ENCODE results near the gene LZIC. TPM values are rescaled to one million over a fixed set of nuclear protein-coding genes. Genes with fewer than 3 reads are reported as not detected.

The LZIC gene
- total and polyA plus RNA-seq, 2 donors (not counting 1 experiment from before 2014, with no cell fraction given) = 26.9 to 33.5 TPM

GRCh38 chr1:9927259-9927658, 15.9 kb downstream of the LZIC start:
- DNase-seq (ENCODE audit: low read depth in 2 of 2) = no peak
- no peak overlapping the region for H3K9ac ChIP-seq (ENCODE audit: insufficient read depth, low read length)
- no peaks in the 10 kb centered on the region for H4K20me1 ChIP-seq (ENCODE audit: control insufficient read depth, extremely low read depth, insufficient read depth, low read length)
- no peaks in the 10 kb centered on the region for H3K4me1 ChIP-seq (ENCODE audit: control insufficient read depth, extremely low read depth, insufficient read depth, low read length)
- H3K27ac ChIP-seq (ENCODE audit: insufficient read depth, low read length) = no peak overlapping the region
- H3K27me3 ChIP-seq (ENCODE audit: control insufficient read depth, insufficient read depth, low read length) = no peaks in the 10 kb centered on the region
- no peaks in the 10 kb centered on the region for H3K9me3 ChIP-seq (ENCODE audit: control insufficient read depth, insufficient read depth, low read depth, low read length)
- H3K4me3 ChIP-seq (replicated peaks in 1 of 4; ENCODE audit: control extremely low read depth in 1 of 4, insufficient read depth in 1 of 4, low read depth in 3 of 4, low read length in 4 of 4) = no peak overlapping the region
- H3K79me2 ChIP-seq (ENCODE audit: control insufficient read depth, insufficient read depth, low read length) = no peaks in the 10 kb centered on the region
- no peak overlapping the region for H2AFZ ChIP-seq (ENCODE audit: low read length)
- TF ChIP-seq EZH2 (IDR thresholded peaks at IDR 0.05; ENCODE audit: low read length, missing control alignments) = no peak
- TF ChIP-seq, protein P1, sequence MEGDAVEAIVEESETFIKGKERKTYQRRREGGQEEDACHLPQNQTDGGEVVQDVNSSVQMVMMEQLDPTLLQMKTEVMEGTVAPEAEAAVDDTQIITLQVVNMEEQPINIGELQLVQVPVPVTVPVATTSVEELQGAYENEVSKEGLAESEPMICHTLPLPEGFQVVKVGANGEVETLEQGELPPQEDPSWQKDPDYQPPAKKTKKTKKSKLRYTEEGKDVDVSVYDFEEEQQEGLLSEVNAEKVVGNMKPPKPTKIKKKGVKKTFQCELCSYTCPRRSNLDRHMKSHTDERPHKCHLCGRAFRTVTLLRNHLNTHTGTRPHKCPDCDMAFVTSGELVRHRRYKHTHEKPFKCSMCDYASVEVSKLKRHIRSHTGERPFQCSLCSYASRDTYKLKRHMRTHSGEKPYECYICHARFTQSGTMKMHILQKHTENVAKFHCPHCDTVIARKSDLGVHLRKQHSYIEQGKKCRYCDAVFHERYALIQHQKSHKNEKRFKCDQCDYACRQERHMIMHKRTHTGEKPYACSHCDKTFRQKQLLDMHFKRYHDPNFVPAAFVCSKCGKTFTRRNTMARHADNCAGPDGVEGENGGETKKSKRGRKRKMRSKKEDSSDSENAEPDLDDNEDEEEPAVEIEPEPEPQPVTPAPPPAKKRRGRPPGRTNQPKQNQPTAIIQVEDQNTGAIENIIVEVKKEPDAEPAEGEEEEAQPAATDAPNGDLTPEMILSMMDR (conservative IDR thresholded peaks at IDR 0.05 in 1 of 2, IDR thresholded peaks at IDR 0.05 in 1 of 2; ENCODE audit: low read depth in 1 of 2, low read length in 2 of 2) = no peak
- no peaks in the 10 kb centered on the region for H3K36me3 ChIP-seq (ENCODE audit: control insufficient read depth, insufficient read depth, low read length)
- no peak overlapping the region for H3K4me2 ChIP-seq (ENCODE audit: extremely low read depth, insufficient read depth, low read length)

DNA sequence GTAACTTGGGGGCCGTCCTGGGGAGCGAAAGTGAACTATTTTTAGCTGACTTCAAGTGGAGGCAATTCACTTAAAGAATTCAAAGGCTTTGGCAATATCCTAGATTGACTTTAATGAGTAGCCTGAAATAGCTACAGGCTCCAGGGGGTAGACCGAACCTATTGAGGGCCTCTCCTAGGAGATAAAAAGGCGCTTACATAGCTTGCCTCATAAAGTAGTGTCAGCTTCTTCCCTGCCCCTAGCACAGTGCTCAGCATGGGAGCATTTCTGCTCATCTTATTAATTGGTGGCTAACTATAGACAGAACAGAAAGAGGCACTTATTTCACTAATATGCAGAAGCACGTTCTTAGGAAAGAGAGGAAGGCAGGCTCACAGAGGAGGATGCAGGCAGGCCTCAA, 20.8 kb downstream of the LZIC start:
- Histone ChIP-seq H3K9me3 (ENCODE audit: control insufficient read depth, insufficient read depth, low read depth, low read length) (no peaks in the 10 kb centered on the region), H3K9ac (ENCODE audit: insufficient read depth, low read length) (no peak overlapping the region), H3K4me3 (replicated peaks in 1 of 4; ENCODE audit: control extremely low read depth in 1 of 4, insufficient read depth in 1 of 4, low read depth in 3 of 4, low read length in 4 of 4) (no peak overlapping the region), H3K79me2 (ENCODE audit: control insufficient read depth, insufficient read depth, low read length) (no peaks in the 10 kb centered on the region), H3K4me2 (ENCODE audit: extremely low read depth, insufficient read depth, low read length) (no peak overlapping the region), H3K36me3 (ENCODE audit: control insufficient read depth, insufficient read depth, low read length) (no peaks in the 10 kb centered on the region), H2AFZ (ENCODE audit: low read length) (no peak overlapping the region), H3K4me1 (ENCODE audit: control insufficient read depth, extremely low read depth, insufficient read depth, low read length) (no peaks in the 10 kb centered on the region), H4K20me1 (ENCODE audit: control insufficient read depth, extremely low read depth, insufficient read depth, low read length) (no peaks in the 10 kb centered on the region), H3K27ac (ENCODE audit: insufficient read depth, low read length) (no peak overlapping the region), H3K27me3 (ENCODE audit: control insufficient read depth, insufficient read depth, low read length) (no peaks in the 10 kb centered on the region)
- no peak for TF ChIP-seq EZH2 (IDR thresholded peaks at IDR 0.05; ENCODE audit: low read length, missing control alignments)
- TF ChIP-seq, protein P1 (conservative IDR thresholded peaks at IDR 0.05 in 1 of 2, IDR thresholded peaks at IDR 0.05 in 1 of 2; ENCODE audit: low read depth in 1 of 2, low read length in 2 of 2) = no peak
- DNase-seq (ENCODE audit: low read depth in 2 of 2) = no peak

DNA sequence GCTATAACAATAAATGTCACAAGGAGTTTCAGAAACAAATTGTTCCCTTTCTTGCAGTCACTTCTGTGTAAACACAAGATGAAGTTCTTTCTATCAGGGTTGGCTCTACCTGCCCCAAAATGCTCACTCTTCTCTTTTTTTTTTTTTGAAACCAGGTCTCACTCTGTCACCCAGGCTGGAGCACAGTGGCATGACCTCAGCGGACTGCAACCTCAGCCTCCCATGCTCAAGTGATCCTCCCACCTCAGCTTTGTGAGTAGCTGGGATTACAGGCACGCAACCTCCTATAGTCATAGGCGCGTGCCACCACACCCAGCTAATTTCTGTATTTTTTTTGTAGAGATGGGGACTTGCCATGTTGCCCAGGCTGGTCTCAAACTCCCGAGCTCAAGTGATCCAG, 22.6 kb downstream of the LZIC start:
- Histone ChIP-seq H3K4me2 (ENCODE audit: extremely low read depth, insufficient read depth, low read length) (no peak overlapping the region), H4K20me1 (ENCODE audit: control insufficient read depth, extremely low read depth, insufficient read depth, low read length) (no peaks in the 10 kb centered on the region), H2AFZ (ENCODE audit: low read length) (no peak overlapping the region), H3K4me1 (ENCODE audit: control insufficient read depth, extremely low read depth, insufficient read depth, low read length) (no peaks in the 10 kb centered on the region), H3K79me2 (ENCODE audit: control insufficient read depth, insufficient read depth, low read length) (no peaks in the 10 kb centered on the region), H3K9ac (ENCODE audit: insufficient read depth, low read length) (no peak overlapping the region), H3K4me3 (replicated peaks in 1 of 4; ENCODE audit: control extremely low read depth in 1 of 4, insufficient read depth in 1 of 4, low read depth in 3 of 4, low read length in 4 of 4) (no peak overlapping the region), H3K9me3 (ENCODE audit: control insufficient read depth, insufficient read depth, low read depth, low read length) (no peaks in the 10 kb centered on the region), H3K27ac (ENCODE audit: insufficient read depth, low read length) (no peak overlapping the region), H3K36me3 (ENCODE audit: control insufficient read depth, insufficient read depth, low read length) (no peaks in the 10 kb centered on the region), H3K27me3 (ENCODE audit: control insufficient read depth, insufficient read depth, low read length) (no peaks in the 10 kb centered on the region)
- TF ChIP-seq, protein P1 (conservative IDR thresholded peaks at IDR 0.05 in 1 of 2, IDR thresholded peaks at IDR 0.05 in 1 of 2; ENCODE audit: low read depth in 1 of 2, low read length in 2 of 2) = no peak
- no peak for TF ChIP-seq EZH2 (IDR thresholded peaks at IDR 0.05; ENCODE audit: low read length, missing control alignments)
- no peak for DNase-seq (ENCODE audit: low read depth in 2 of 2)
